Measurements from ENCODE around the gene KRTAP5-9.
"Not testable (repeated sequence)": the region's sequence is repeated elsewhere in the genome, so short reads cannot be mapped to it uniquely, and the experiment has no call there.

The KRTAP5-9 gene

DNA sequence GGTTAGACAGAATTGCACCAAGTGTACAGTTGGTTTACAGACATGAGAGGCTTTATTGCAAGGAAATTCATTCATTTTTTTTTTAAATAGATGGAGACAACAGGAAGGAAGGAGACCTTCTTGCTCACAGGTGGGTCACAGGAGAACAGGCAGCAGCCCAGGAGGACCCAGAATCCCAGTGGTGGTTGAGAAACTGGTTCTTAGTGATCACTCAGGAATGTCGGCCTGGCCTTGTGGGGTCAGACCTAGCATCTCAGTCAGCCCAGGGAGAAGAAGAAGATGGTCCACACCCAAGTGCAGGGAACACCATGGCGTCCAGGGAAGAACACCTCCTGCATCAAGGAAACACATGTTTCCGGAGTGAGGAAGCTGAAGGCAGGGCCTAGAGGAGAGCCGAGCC lies 33.6 kb downstream of the KRTAP5-9 start:
- in situ Hi-C loops (cut with HindIII; ENCODE audit: low sequenced_read_pairs), result no loop called here
- no peak for DNase-seq (ENCODE audit: low read depth, low spot score)
- H3K4me3 ChIP-seq (ENCODE audit: low read depth, low read length), result no peak overlapping the region
- TF ChIP-seq, protein P1, sequence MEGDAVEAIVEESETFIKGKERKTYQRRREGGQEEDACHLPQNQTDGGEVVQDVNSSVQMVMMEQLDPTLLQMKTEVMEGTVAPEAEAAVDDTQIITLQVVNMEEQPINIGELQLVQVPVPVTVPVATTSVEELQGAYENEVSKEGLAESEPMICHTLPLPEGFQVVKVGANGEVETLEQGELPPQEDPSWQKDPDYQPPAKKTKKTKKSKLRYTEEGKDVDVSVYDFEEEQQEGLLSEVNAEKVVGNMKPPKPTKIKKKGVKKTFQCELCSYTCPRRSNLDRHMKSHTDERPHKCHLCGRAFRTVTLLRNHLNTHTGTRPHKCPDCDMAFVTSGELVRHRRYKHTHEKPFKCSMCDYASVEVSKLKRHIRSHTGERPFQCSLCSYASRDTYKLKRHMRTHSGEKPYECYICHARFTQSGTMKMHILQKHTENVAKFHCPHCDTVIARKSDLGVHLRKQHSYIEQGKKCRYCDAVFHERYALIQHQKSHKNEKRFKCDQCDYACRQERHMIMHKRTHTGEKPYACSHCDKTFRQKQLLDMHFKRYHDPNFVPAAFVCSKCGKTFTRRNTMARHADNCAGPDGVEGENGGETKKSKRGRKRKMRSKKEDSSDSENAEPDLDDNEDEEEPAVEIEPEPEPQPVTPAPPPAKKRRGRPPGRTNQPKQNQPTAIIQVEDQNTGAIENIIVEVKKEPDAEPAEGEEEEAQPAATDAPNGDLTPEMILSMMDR (IDR thresholded peaks at IDR 0.05; ENCODE audit: low read depth, low read length), result no peak

DNA sequence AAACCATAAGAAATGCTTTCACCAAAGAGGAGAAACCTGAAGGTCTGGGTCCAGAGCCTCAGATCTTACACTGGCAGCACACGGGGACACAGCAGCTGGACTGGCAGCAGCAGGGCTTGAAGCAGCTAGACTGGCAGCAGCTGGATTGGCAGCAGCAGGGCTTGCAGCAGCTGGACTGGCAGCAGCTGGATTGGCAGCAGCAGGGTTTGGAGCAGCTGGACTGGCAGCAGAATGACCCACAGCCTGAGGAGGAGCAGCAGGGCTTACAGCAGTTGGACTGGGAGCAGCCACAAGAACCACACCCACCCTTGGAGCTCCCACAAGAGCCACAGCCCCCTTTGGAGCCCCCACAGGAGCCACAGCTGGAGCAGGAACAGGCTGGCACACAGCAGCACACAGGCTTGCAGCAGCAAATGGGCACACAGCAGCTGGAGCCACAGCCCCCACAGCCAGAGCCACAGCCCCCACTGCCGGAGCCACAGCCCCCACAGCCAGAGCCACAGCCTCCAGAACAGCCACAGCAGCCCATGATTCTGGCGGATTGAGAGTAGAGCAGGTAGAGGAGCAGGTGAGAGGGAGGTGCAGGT lies 34.2 kb downstream of the KRTAP5-9 start, which contains the start of gene KRTAP5-11:
Gene KRTAP5-11, minus strand, starts transcription at position 567 of the 587 bp plus-strand sequence. Its CDS starts 38 bp downstream, at position 529.
- TF ChIP-seq, protein P1 (IDR thresholded peaks at IDR 0.05; ENCODE audit: low read depth, low read length), result no peak
- H3K4me3 ChIP-seq (ENCODE audit: low read depth, low read length), result no peak within 1 kb of the TSS
- no peak for DNase-seq (ENCODE audit: low read depth, low spot score)
- in situ Hi-C loops (cut with HindIII; ENCODE audit: low sequenced_read_pairs), result no loop called here

GRCh38 chr11:71582969-71583368 lies 34.7 kb downstream of the KRTAP5-9 start:
- DNase-seq (ENCODE audit: low read depth, low spot score); H3K4me3 ChIP-seq (ENCODE audit: low read depth, low read length); in situ Hi-C loops (cut with HindIII; ENCODE audit: low sequenced_read_pairs): not testable (repeated sequence)

DNA sequence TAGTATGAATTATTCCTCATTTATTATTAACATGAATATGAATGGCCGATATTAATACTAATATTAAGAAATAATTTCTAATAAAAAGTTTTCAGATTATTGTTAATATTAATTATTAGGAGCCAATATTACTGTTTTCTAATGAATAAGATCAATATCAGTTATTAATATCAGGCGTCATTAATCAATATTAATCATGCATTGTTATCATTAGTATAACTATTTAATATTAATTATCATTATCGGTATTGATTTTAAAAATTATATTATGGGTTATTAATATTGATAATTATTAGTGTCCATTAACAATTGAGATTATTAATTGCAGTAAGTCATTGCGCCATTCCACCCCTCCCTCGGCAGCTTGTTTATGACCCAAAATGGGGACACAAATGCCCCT lies 37.5 kb downstream of the KRTAP5-9 start:
- H3K4me3 ChIP-seq (ENCODE audit: low read depth, low read length); in situ Hi-C loops (cut with HindIII; ENCODE audit: low sequenced_read_pairs); DNase-seq (ENCODE audit: low read depth, low spot score): not testable (repeated sequence)

GRCh38 chr11:71588314-71588713 lies 40.1 kb downstream of the KRTAP5-9 start:
- H3K4me3 ChIP-seq (ENCODE audit: low read depth, low read length); DNase-seq (ENCODE audit: low read depth, low spot score); in situ Hi-C loops (cut with HindIII; ENCODE audit: low sequenced_read_pairs): not testable (repeated sequence)

GRCh38 chr11:71588822-71589545 lies 40.8 kb downstream of the KRTAP5-9 start:
- in situ Hi-C loops (cut with HindIII; ENCODE audit: low sequenced_read_pairs); H3K4me3 ChIP-seq (ENCODE audit: low read depth, low read length); DNase-seq (ENCODE audit: low read depth, low spot score): not testable (repeated sequence)

GRCh38 chr11:71589546-71589920 lies 41.3 kb downstream of the KRTAP5-9 start:
- in situ Hi-C loops (cut with HindIII; ENCODE audit: low sequenced_read_pairs); DNase-seq (ENCODE audit: low read depth, low spot score); H3K4me3 ChIP-seq (ENCODE audit: low read depth, low read length): not testable (repeated sequence)

All from astrocyte of the spinal cord (primary cell).